Measurements from ENCODE around the gene TNNI2.

TNNI2 gene

GRCh38 chr11:1888811-1889210 lies 50.0 kb downstream of the TNNI2 start:
- DNase-seq (ENCODE audit: low read depth), result no peak

DNA sequence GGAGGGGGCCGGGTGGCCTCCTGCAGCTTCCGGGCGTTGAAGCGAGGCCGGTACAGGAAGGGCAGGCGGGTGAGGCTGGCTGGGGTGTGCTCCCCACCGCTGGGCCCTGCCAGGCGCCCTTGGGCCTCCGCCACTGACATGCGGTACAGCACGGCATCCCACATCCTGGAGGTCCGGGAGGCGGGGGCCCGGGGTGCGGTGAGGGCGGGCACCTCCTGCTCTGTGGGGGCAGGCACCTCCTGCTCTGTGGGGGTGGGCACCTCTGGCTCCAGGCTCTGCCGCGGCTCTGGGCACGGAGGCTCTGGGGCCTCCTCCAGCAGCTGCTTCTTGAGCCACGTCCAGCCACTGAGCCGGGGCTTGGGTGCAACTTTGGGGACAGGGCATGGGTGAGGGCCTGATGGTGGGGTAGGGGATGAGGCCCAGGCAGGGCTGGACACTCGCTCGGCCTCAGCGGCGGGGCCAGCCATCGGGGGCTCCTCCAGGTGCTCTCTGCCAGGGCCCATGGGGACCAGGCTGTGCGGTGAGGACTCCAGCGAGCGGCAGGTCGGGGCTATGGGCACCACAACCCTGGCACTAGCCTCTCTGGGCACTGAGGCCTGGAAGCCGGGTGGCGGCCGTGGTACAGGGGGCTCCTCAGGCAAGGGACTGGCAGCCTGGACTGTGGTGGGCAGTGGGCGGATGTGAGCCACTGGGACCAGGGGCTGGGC lies 50.6 kb downstream of the TNNI2 start:
- DNase-seq (ENCODE audit: low read depth), result peak; percentile 61

- DNase-seq (ENCODE audit: low read depth), result no peak
Measured at GRCh38 chr11:1889941-1890855, 51.4 kb downstream of the TNNI2 start.
